ENCODE results near the gene DAB2IP.

DAB2IP gene

GRCh38 chr9:121751686-121752445 is 100.4 kb downstream of the DAB2IP start:
- no peak for TF ChIP-seq CTCF (IDR thresholded peaks at IDR 0.05; ENCODE audit: low read depth, low read length)
- no peak for DNase-seq (ENCODE audit: low read depth, low spot score)
- no peak overlapping the region for H3K4me3 ChIP-seq (ENCODE audit: low read depth, low read length)
- in situ Hi-C loops (cut with HindIII; ENCODE audit: low sequenced_read_pairs) = no loop called here

DNA sequence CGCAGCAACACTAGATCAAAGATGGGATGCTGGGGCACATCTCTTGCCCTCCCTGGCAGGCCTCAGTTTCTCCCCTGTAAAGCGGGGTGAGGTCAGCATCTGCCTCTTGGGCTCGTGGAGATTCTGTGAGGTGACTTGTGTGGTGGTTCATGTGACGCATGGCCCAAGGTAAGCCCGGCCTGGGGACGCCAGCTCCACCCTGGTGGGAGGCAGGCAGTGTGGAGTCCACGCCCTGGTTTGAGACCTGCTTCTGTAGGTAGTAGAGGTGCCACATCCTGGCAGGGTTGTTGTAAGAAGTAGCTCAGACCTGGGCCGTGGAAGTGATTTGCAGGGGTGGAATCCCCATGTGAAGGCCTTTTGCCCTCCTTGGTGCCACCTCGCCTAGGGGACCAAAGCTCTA is 101.5 kb downstream of the DAB2IP start:
- no peak for TF ChIP-seq CTCF (IDR thresholded peaks at IDR 0.05; ENCODE audit: low read depth, low read length)
- H3K4me3 ChIP-seq (ENCODE audit: low read depth, low read length) = no peak overlapping the region
- DNase-seq (ENCODE audit: low read depth, low spot score) = no peak
- in situ Hi-C loops (cut with HindIII; ENCODE audit: low sequenced_read_pairs) = no loop called here

- TF ChIP-seq CTCF (IDR thresholded peaks at IDR 0.05; ENCODE audit: low read depth, low read length) = no peak
- in situ Hi-C loops (cut with HindIII; ENCODE audit: low sequenced_read_pairs) = no loop called here
- H3K4me3 ChIP-seq (ENCODE audit: low read depth, low read length) = no peak overlapping the region
- no peak for DNase-seq (ENCODE audit: low read depth, low spot score)
Measured at GRCh38 chr9:121753802-121754654, 102.6 kb downstream of the DAB2IP start.

DNA sequence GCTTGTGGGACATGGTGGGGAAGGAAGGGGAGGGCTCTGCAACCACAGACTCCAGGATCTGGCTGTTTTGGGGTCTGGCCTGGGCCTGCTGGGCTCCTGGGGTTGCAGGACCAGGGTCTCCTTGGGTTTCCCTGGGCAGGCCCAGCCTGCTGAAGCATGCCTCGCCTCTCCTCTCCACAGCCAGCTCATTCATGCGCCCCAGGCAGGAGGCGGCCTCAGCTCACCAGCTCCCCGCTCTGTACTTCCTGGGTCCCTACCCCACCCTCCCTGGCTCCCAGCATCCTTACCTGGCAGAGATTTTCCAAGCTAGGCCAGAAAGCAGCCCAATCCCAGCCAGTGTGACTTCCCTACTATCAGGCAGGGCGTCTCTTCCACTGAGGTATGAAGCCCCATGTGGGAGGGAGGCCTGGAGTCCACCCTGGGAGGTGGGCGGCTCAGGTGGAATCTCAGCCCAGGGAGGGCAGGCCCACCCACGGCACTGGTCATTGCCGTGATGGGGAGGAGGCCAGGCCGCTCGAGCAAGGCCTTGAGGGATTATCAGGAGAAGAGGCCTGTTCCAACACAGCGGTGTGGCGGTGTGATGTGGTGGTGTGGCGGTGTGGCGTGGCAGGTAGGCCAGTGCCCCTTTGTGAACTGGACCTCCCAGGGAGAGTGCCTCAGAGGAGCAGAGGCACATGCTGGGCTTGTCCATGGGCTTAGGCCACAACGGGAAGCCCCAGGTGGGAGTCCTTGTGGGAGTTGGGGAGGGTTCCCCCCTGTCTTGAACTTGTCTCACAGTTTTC is 103.4 kb downstream of the DAB2IP start:
- no peak for TF ChIP-seq CTCF (IDR thresholded peaks at IDR 0.05; ENCODE audit: low read depth, low read length)
- in situ Hi-C loops (cut with HindIII; ENCODE audit: low sequenced_read_pairs) = no loop called here
- DNase-seq (ENCODE audit: low read depth, low spot score) = no peak
- no peak overlapping the region for H3K4me3 ChIP-seq (ENCODE audit: low read depth, low read length)

GRCh38 chr9:121755581-121755980 is 104.1 kb downstream of the DAB2IP start:
- in situ Hi-C loops (cut with HindIII; ENCODE audit: low sequenced_read_pairs) = no loop called here
- no peak for TF ChIP-seq CTCF (IDR thresholded peaks at IDR 0.05; ENCODE audit: low read depth, low read length)
- H3K4me3 ChIP-seq (ENCODE audit: low read depth, low read length) = no peak overlapping the region
- DNase-seq (ENCODE audit: low read depth, low spot score) = no peak

Measured in astrocyte of the spinal cord (primary cell).